Fibroblast of the aortic adventitia (primary cell): Measurements from ENCODE around the gene GRB2. TPM values are rescaled to one million over a fixed set of nuclear protein-coding genes. Genes with fewer than 3 reads are reported as not detected.

ENCODE experiments used
- DNase-seq: peaks from one replicate; pipeline ENCODE4 v3.0.0-alpha.2; 2010; ENCODE audit warnings: low read depth
- H3K4me3 ChIP-seq: 2 replicates; pipeline ENCODE4 v1.5.1; 2011; ENCODE audit warnings: low read depth, mild to moderate bottlenecking, control low read depth, low read length, moderate library complexity
- total RNA-seq: library from RNA; depleted of rRNA; stranded (reverse); fragments of >200 nt; gene quantifications from 2 replicates; pipeline ENCODE4 v1.2.3, GENCODE V29; 2012; ENCODE audit warnings: low replicate concordance
- TF ChIP-seq, protein P1 (sequence below): IDR thresholded peaks from 2 replicates; pipeline ENCODE4 v1.5.1; 2011; ENCODE audit warnings: mild to moderate bottlenecking, low read length, control low read depth, inconsistent platforms; ENCODE audit not compliant: insufficient read depth

GRB2 gene
- total RNA-seq, 1 donor, result 57.6 TPM

DNA sequence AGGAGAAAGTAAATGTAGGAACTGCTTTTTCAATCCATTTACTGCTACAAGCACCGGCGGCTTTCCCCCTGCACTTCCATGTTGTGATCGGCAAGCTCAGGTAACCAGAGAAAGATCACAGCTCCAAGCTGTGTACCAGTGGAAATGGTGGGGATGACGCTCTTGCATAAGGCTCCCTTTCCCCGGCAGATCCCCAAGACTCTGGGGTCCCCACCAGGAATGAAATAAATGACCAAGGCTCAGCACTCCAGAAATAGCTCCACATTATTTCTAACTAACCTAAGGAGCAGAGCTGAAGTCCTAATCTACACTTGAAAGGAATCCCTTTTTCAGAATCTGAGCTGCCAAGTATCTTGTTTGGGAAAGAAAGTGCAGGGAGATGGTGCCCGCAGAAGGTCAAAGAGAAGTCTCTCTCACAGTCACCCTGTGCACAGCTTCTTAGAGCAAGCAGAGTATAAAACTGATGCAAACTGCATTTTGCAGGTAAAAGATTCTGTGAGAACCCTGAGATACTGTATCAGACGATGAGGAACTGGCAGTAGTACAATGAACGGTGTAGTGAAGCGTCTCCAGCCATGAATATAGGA is 11.1 kb downstream of the GRB2 start:
- peak overlapping the region; percentile 76 for H3K4me3 ChIP-seq
- TF ChIP-seq, protein P1, sequence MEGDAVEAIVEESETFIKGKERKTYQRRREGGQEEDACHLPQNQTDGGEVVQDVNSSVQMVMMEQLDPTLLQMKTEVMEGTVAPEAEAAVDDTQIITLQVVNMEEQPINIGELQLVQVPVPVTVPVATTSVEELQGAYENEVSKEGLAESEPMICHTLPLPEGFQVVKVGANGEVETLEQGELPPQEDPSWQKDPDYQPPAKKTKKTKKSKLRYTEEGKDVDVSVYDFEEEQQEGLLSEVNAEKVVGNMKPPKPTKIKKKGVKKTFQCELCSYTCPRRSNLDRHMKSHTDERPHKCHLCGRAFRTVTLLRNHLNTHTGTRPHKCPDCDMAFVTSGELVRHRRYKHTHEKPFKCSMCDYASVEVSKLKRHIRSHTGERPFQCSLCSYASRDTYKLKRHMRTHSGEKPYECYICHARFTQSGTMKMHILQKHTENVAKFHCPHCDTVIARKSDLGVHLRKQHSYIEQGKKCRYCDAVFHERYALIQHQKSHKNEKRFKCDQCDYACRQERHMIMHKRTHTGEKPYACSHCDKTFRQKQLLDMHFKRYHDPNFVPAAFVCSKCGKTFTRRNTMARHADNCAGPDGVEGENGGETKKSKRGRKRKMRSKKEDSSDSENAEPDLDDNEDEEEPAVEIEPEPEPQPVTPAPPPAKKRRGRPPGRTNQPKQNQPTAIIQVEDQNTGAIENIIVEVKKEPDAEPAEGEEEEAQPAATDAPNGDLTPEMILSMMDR, result no peak
- no peak for DNase-seq

DNA sequence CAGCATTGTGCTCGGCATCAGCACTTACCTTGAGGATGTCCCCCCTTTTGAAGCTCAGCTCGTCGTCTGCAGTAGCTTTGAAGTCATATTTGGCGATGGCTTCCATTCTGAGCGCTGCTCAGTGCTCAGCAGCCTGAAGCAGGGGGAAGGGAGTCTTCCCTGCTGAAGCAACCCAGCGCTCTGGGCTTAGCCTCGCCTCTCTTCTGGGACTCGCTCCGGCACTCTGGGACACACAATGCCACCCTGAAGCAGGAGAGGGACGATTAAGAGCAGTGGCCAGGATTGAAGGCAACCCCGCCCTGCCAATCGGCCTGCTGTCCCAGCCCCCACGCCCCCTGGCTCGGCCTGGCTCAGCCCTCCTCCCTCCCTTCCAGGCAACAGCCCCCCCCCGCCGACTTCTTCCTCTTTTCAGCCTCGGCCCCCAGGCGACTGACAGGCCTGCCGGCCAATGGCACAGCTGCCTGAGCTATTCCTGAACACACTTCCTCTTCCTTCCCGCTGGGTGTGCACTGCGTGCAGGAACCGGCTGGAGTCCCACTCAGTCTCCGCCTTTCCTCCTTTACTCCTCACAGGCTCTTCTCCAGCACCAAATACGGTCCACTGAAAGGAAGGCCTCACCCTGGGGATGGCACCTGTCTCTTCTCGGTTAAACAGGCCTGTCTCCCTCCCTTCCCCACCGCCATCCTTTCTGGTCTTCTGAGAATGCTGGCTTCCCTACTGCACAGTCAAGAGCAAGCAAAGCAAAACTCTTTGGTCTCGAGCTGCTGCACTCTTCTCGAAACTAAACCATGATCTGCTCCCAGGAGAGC is 11.8 kb downstream of the GRB2 start:
- TF ChIP-seq, protein P1, result peak; percentile 43
- DNase-seq, result peak; percentile 98
- H3K4me3 ChIP-seq, result peak overlapping the region; percentile 76

DNA sequence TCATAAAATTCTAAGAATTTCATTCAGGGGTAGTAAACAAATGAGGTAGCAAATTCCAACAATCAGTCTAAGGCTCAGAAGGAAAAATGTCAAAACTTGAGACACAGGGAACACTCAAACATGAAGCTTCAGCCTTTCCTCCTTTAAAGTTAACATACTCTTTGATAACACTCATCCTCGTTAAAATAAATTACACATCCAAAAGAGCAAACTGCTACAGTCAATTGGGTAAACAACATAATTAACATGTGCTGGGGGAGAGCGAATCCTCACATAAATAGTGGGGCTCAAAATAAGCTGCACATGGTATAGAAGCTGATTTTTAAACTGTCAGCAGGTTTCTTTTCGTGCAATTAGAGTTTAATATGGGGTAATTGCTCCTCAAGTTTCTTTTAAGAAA is 12.9 kb downstream of the GRB2 start:
- peak overlapping the region; percentile 76 for H3K4me3 ChIP-seq

DNA sequence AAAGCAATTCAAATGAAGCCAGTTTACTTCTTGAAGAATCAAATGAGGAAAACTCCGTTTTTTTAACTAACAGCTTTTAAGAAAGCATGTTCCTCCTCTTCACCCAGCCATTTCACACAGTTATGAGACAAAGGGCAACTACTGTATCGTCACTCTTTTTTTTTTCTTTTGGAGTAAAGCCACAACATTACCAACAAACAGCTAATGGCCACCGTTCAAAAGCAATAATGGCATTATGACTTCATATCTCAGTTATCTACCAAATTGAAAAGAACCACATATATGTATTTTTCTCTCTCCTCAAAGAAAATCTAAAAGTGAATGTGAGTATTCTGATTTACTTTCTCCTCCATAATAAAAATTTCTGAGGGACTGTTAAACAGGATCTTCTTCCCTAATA is 14.5 kb downstream of the GRB2 start:
- TF ChIP-seq, protein P1, result no peak
- H3K4me3 ChIP-seq, result no peak overlapping the region
- peak; percentile 52 for DNase-seq

More for the DNA sequence above, 12.9 kb downstream of the GRB2 start:
- TF ChIP-seq, protein P1, result no peak
- DNase-seq, result no peak

DNA sequence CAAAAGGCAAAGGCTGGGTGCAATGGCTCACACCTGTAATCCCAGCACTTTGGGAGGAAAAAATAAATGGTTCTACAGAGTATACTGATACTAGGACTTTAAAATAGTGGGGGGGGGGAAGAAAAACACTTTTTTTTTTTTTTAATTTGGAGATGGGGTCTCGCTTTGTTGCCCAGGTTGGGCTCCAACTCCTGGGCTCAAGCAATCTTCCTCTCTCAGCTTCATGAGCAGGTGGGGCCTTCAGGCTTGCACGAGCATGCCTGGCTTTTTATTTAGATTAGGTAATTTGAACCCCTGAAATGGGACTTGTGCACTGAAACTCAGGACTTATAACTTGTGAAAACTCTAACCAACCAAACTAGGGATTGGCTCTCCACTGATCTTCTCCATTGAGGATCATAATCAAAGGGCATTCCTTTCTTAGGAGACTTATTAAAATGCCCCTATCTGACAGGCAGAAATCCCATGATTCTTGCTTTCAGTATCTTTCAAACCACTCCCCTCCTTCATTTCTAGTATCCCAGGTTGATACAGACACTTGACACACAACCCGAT is 16.9 kb downstream of the GRB2 start:
- TF ChIP-seq, protein P1, result no peak

DNA sequence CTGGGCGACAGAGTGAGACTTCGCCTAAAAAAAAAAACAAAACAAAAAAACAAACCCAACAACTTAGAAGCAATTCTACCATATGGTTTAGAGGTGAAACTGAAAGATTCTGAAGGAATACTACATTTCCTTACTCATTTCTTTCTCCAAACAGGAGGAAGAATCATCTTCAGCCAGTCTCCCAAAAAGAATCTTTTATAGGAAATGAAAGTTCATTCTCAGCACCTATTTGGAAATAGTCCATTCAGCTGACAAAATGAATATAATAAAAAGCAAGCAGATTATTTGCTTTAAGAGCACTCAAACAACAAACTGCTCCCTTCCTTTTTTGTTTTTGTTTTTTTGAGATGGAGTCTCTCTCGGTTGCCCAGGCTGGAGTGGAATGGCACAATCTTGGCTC is 17.7 kb downstream of the GRB2 start:
- H3K4me3 ChIP-seq, result no peak overlapping the region
- TF ChIP-seq, protein P1, result no peak
- DNase-seq, result no peak

More for the DNA sequence above, 16.9 kb downstream of the GRB2 start:
- DNase-seq, result no peak
- no peak overlapping the region for H3K4me3 ChIP-seq
